ENCODE results near the gene IFNA8.
"Not testable (repeated sequence)": the region's sequence is repeated elsewhere in the genome, so short reads cannot be mapped to it uniquely, and the experiment has no call there.

Gene IFNA8

DNA sequence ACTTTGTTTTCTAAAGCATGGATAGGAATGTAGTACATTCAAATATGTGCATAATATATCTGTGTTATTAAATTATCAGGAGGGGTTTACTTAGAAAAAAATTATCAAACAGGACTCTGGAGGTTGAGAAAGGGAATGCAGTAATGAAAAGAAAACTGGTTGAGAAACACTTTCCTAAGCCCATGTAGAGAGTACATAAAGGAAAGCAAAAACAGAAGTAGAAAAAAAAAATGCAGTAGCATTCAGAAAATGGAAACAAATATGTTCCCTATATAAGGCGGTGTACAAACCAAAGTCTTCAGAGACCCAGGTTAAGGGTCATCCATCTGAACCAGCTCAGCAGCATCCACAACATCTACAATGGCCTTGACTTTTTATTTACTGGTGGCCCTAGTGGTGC lies at the start of gene IFNA8:
IFNA8 (plus strand) TSS at position 301 of the 400 bp plus-strand sequence; CDS start at position 361, 60 bp downstream.
- no peak for DNase-seq

DNA sequence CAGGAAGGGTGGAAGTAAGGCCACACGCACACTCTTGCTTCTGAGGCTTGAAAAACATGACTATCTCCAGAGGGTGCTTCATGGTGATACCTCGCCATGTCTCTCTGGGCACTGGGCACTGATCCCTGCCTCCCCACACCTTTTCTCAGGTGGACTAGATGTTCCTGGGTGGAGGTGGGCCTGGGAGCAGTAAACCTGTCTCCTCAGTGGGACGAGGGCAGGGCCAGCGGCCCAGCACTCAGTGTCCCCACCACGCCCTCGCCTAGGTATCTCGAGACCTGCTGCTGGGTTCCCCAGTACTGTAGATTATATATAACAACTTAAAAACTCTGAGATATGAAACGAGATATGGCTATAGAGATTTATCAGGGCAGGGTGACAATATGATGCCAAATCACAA lies 46.6 kb upstream of the IFNA8 start:
- no peak for DNase-seq

DNA sequence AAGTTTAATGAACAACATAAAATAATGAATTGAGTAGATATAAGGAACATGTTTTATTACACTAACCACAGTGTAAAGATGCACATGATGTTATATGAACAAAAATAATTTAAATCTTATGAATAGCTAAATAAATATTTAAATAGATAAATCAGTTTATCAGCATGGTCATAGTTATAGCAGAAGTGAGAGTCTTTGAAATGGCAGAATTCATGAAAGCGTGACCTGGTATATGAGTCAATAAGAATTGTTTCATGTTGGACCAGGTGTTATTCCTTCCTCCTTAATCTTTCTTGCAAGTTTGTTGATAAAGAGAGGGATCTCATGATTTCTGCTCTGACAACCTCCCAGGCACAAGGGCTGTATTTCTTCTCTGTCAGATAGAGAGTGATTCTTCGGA lies 41.7 kb upstream of the IFNA8 start:
- DNase-seq = not testable (repeated sequence)

DNA sequence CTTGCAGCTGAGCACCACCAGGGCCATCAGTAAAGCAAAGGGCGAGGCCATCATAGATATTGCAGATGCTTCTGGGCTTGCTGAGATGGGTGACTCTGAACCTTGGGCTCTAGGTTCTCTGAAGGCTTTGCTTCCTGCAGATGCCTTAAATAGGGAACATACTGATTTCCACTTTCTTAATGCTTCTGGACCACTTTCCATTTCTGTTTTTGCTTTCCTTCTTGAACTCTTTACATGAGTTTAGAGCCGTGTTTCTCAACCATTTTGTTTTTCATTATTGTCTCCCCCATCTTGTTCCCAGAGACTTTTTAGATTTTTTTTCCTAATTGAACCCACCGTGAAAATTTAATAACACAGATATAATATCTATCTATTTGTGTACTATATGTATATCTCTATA lies 41.0 kb upstream of the IFNA8 start, which contains the start of gene IFNA13:
IFNA13 (minus strand) TSS at position 101 of the 400 bp plus-strand sequence; CDS start at position 54, 47 bp downstream.
- no peak for DNase-seq

DNA sequence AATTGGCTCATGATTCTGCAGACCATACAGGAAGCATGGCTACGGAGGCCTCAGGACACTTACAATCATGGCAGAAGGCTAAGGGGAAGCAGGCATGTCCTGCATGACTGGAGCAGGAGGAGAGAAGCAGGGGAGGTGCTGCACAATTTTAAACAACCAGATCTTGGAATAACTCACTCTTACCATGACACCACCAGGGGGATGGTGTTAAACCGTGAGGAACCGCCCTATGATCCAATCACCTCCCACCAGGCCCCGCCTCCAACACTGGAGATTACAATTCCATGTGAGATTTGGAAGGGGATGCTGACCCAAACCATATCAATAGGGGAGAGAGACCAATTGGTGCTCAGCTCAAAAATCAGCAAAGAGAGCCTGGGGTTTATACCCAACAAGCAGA lies 37.5 kb upstream of the IFNA8 start:
- DNase-seq = not testable (repeated sequence)

DNA sequence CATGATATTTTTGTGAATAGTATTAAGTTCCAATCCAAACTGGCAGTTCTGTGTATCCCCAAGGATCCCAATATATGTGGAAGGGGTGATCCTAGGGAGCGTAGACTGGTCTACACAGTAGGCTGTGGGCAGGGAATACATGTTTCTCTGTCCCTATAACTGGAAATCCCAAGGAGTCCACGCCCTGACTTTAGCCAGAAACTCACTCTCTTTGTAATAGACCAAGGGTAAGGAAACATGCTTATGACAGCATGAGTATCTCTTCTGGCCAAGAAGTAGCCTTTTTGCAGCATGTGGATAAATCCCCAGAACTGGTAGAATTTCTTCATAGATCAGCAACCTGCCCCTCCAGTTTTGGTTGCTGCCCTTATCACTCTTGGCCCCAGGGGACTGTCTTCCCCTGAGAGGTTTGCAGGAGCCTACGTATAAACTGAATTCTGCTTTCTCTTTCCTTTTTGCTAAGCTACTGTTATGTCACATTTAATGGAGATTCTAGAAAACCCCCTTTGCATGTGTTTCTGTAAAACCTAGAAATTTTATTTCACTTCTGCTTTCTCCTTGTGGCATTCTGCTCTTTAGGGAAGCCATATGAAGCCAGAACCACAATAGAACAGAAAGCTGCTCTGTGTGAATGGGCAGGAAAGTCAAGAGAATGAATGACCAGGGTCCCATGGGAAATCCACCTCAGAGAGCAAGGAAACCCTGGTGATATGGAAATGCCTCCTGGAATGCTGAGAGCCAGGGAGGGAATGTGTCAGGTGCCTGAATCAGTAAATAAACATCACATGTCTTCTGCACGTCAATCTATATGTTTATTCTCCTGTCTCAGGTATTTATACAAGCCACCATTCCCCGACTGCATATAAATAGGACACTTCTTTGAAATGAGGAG lies 27.2 kb upstream of the IFNA8 start:
- no peak for DNase-seq

DNA sequence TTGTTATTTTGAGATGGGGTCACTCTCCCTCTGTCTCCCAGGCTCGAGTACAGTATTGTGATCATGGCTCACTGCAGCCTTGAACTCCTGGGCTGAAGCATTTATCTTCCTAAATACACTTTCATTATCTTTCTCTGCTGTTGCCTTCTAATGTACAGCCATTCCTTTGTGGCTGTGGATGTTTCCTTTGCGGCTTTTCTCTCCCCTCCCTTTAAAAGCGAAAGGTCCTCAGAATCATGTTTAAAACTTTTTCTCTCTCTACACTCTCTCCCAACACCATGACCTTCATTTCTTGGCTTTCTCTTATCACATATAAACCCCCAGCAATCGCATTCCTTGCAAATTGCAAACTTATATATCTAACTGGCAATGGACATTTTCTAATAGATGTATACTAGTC lies 25.3 kb upstream of the IFNA8 start:
- no peak for DNase-seq

DNA sequence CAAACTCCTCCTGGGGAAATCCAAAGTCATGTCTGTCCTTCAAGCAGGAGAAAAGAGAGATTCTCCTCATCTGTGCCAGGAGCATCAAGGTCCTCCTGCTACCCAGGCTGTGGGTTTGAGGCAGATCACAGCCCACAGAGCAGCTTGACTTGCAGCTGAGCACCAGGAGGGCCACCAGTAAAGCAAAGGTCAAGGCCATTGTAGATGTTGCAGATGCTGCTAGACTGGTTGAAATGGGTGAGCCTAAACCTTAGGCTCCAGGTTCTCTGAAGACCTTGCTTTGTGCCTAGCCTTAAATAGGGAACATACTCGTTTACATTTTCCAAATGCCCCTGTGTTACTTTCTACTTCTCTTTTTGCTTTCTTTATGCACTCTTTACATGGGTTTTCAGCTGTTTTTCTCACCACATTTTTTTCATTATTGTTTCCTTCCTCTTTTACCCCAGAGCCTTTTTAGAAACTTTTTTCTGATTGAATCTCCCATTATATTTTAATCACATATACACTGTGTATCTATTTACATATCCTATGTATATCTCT lies 23.7 kb upstream of the IFNA8 start, which contains the start of gene IFNA2:
IFNA2 (minus strand) TSS at position 268 of the 540 bp plus-strand sequence; CDS start at position 199, 69 bp downstream.
- DNase-seq = no peak

DNA sequence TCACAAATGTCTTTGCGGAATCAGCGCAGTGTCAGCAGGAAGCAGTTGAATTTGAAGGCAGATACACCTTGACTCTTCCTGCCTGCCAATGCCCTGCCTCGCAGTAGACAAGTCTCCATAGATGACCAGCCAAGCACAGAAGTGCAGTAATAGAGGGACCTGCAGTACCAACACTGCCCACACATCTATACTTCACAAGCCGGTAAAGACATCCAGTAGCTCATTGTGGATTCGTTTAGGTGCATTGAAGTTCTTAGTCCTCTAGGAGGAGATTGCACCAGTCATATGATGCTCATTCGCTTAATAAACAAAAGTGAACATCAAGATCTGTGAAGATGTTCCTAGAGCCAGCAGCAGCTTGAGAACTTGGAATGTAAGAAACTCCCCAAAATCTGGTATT lies 16.6 kb upstream of the IFNA8 start:
- DNase-seq = no peak

DNA sequence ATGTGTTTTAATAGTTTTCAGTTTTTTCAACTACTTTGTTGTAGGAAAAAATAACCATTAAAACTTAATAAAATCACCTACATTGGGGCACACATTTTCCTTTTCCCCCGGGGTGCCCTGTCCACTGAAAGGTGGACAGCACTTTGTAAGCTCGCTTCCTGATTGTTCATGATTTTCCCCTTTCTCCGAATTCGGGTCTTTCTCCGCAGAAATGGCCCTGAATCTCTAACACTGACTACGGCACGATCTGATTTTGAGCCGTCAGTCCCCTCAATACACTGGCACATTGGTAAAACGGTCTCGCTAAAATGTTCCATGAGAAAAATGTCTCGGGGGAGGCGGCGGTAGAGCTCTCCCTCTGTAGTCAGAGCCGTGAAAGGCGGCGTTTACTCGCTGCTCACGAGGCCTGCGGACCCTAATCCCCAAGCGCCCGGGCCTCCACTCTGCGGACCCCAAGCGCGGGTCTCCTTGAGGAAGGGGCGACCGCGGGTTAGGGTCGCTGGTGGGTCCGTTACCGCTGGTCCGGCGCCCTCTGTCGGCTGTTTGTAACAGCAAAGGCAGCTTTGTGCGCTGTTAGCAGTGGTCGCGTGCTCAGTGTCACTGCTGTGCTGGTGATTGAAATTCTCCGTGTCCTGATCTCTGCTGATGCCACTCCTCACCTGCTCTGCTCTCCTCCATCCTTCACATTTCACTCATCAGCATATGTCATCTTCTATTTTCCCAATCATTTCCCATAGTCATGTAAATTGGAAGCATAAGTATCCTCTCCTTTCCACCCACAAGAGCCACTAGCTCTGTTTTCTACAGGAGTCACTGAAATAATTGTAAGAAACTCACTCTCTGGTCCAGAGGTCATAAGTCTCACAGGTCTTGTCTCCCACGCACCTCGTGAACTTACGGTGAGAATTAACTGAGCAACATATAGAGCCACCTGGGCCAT lies 12.9 kb upstream of the IFNA8 start:
- peak; percentile 37 for DNase-seq

DNA sequence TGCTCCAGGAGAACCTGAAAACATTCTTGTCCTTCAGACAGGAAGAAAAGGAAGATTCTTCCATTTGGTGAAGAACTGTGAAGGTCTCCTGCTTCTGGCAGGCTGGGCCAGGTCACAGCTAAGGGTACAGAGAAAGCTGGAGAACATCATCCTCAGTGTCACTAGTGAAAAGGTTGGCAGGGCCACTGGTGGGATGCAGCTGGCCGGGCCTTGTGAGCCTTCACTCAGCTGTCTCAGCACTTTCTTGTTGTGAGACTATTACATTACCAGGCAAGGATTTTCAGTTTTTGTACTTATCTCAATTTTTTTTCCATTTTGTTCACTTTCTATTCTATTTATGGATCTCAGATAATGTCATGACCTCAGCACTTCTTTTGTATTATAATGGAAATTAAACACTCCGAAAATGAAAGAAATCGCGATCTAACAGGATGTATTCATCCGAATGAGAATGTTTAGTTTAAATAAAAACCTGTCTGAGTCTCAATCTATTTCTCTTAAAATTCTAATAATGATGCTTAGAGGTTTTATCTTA lies 9.9 kb upstream of the IFNA8 start:
- no peak for DNase-seq

DNA sequence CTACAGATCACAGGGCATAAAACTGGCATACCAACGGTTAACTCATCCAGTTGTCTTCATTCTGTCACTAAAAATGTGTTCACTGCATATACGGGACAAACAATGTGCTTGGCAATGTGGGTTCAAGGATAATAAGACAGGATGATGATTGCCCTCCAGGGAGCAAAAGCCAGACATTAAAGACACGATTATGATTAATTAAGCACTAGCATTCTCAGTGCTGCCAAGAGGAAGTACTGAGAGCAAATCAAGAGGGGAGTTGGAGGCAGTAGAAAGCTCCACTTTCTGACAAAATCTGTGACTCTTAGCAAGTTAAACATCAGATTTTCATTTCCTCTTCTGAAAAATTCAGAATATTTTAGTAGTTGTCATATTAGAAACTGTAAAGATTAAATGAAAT lies 9.0 kb upstream of the IFNA8 start:
- DNase-seq = no peak

DNA sequence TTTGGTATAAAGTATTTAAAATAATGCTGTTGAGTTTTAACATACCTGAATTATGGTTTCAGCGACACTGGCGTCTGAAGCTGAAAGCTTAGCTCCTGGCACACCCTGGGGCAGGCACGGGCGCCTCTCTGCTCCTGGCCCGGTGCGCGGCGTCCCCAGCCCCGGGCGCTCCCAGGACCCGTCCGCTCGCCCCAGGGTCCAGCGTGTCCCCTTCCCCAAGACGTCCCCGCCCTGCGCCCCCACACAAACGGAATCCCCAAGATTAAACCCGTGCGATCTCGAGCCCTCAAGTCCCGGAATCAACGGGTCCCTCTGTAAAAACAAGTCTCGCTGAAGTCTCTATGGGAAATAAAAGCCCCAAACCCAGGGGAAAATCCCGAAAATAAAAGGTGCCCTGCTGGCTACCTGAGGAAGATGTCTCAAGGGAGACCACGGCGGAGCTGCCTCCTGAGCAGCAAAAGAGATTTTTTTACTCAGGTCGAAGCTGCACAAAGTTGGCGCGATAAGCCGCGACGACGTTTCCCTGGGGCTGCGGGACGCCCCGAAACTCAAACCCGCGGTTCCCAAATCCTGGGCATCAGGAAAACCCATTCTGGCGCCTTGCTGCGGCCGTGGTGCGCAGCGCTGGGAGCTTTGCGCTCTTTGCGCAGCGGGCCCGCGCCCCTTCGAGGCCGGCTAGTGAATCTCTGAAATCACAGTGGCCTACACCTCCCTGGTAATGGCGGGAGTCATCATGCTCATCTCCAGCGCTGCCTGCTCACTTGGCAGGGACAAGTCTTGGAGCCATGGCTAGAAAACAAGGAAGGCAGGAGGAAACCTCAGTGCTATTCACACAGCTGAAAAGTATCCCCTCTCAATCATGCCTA lies 6.3 kb upstream of the IFNA8 start:
- DNase-seq = no peak

DNA sequence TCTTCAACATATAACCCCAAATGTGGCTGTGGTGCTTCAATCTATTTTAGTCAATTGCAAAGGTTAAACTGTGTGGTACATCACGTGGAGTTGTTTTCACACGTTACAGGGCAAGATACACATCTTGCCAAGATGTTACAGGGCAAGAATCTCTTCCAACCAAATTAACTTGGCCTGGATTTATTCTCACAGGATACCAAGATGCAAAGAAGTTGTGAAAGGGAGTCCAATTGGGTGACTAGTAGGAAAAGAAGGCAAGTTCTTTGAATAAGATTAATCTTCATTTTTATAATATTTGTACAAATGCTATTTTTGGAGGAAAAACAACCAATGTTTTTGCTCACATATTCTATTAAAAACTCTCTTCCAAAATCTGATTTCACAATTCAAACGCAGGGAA lies 4.8 kb upstream of the IFNA8 start:
- no peak for DNase-seq

DNA sequence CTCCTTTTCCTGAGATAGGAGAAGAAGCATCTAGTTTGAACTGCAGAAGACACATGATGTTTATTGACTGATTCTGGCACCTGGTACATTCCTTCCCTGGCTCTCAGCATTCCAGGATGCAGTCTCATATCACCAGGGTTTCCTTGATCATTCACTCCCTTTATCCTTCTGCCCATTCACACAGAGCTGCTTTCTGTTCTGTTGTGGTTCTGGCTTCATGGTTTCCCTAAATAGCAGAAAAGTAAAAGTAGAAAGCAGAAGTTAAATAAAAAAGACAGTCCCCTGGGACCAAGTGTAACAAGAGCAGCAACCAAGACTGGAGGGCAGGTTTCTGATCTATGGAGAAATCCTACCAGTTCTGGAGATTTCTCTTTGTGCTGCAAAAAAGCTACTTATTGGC lies 3.2 kb downstream of the IFNA8 start:
- DNase-seq = no peak

DNA sequence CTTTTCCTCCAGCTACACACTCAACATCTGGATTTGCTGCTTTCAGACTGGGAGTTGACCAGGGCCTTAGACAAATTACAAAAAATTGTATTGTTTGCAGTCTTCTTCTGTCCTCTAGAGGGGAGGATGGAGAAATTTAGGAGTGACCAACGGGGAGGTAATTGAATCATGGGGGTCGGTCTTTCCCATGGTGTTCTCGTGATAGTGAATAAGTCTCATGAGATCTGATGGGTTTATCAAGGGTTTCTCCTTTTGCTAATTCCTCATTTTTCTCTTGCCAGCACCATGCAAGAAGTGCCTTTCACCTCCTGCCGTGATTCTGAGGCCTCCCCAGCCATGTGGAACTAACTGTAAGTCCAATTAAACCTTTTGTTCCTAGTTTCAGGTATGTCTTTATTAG lies 4.2 kb downstream of the IFNA8 start:
- no peak for DNase-seq

DNA sequence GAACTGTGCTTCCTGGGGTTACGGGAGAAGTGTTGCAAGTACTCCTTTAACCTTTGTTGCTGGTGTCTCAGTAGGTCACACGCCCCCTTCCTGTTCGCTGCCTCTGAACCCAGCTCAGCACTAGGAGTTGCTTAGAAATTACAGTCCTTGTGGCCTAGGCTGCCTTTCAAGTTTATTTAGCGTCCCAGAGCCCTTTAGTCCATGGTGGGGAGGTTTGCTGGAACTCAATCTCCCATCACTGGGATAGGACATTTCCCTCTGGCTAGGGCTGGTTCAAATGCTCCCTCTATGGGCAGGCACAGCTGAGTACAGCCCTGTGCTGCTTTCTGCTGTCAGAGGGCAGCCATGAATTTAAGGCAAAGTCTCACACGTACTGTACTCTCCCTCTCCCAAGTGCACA lies 4.7 kb downstream of the IFNA8 start:
- DNase-seq = no peak

DNA sequence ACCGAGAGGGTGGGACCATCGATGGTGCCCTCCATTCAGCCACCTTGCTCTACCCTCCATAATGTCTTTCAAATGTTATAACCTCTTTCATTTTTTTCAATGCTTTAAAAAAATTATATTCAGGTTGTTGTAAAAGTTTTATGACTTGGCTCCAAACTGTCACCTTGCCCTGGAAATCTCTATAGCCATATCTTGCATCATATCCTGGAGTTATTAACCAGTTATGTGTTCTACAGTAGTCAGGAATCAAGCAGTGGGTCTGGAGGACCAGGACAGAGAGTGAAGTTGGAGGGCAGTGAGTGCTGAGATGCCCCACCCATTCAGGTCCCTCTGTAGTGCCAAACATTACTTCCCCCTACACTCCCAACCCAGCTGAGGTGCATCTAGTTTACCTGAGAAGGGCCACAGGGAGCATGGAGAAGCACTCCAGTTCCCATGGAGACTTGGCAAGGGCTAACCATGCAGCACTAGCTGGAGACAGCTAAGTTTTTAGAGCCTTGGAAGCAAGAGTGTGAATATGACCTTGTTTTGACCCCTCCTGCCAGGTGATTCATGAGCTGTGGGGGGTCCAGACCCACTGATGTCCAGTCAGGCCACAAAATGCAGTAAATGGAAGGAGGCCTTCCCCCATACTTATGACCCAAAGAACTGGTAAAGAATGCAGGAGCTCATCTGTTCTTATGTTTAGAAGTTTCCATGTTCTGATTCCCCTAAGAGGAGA lies 5.5 kb downstream of the IFNA8 start:
- DNase-seq = no peak

DNA sequence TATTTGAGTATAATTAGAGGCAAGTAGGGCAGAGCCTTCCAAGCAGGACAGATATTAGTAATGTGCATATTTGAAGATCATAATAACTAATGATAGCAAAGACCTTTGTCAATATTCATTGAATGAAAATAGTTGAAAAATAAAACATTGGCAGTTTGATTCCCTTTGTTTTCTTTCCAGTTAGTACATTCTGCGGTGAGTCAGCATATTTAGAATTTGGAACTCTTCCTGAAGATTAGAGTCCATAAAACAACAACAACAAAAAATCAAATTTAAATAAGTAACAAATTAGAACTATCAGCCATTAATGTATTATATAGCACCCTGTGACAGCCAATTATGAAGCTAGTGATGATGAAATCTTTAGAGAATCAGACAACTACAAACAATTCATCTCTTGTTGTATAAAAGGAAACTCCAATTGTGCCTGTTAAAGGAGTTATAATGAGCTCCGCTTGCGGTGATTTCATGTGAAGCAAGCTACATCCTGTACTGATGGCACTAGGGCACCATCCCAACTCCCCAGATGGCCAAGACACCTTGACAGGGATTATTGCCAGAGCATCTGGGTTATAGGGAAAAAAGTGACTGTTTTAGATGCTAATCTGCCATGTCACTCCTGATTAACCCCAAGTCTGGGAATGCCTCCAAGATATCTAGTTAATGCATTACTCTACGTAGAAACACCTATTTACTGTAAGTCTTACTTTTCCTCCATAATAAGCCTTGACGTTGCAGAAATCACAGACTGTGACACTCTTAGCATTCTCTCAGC lies 6.8 kb downstream of the IFNA8 start:
- no peak for DNase-seq

DNA sequence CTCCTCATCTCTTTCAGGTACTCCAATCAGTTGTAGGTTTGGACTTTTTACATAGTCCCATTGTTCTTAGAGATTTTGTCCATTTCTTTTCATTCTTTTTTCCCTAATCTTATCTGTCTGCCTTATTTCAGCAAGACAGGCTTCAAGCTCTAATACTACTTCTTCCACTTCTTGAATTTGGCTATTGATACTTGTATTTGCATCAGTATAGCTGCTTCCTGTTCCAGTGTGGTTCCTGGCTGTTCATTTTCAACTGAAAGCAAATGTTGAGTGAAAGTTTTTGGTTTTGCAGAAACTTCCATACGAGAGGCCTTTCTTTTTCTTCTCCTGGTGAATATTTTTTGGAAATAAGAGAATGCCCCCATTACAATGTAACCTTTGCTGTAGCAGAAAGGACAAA lies 19.3 kb downstream of the IFNA8 start:
- DNase-seq = no peak
